SK-N-SH (cell line): ENCODE data around the gene EXOSC2. TPM values are rescaled to one million over a fixed set of nuclear protein-coding genes. Genes with fewer than 3 reads are reported as not detected.

ENCODE experiments used
- CTCF ChIA-PET: fragments of 300-600, 350-600 bp; formaldehyde crosslinking; extraction: SDS; loops from one replicate; lab custom pipeline; 2021; lab: Yijun Ruan, JAX
- POLR2A ChIA-PET: fragments of 350-600 bp; sonication (Branson Sonifier 250); formaldehyde crosslinking; extraction: SDS; loops from one replicate; lab custom pipeline; 2020; ENCODE audit warnings: antibody characterized with exemption, inconsistent platforms; lab: Yijun Ruan, JAX
- DNase-seq: peaks from one replicate; pipeline ENCODE4 v3.0.0; 2012
- H2AFZ ChIP-seq: fragments of 200-600 bp; sonication (generic); 2 replicates; pipeline ENCODE4 v1.8.1; 2016; ENCODE audit warnings: antibody characterized with exemption, mild to moderate bottlenecking, low read depth
- H3F3A ChIP-seq: fragments of 200-600 bp; sonication (generic); replicated peaks from 2 replicates; pipeline ENCODE3; 2016; ENCODE audit warnings: antibody characterized with exemption, mild to moderate bottlenecking; ENCODE audit not compliant: insufficient read depth
- H3K27ac ChIP-seq, 2 experiments: fragments of 200-500 bp in 1 of 2; fragments of 200-600 bp in 1 of 2; sonication (Bioruptor generic) in 1 of 2; sonication (generic), shearing (Covaris generic) in 1 of 2; 2 replicates each; pipeline versions ENCODE4 v1.5.1 to v1.6.1; 2014 to 2016; ENCODE audit warnings: low read depth in 2 of 2, inconsistent platforms in 1 of 2, low read length in 1 of 2, mild to moderate bottlenecking in 1 of 2, mixed read lengths in 1 of 2
- H3K27me3 ChIP-seq: fragments of 200-600 bp; sonication (generic), shearing (Covaris generic); 2 replicates; pipeline ENCODE4 v1.6.1; 2016; ENCODE audit warnings: mixed run types; ENCODE audit not compliant: insufficient read depth
- H3K36me3 ChIP-seq, 2 experiments: fragments of 200-500 bp in 1 of 2; fragments of 200-600 bp in 1 of 2; sonication (Bioruptor generic) in 1 of 2; sonication (generic) in 1 of 2; replicated peaks in 1 of 2; 2 replicates each; pipeline versions ENCODE3 to v1.5.1; 2014 to 2016; ENCODE audit warnings: low read length in 1 of 2, mild to moderate bottlenecking in 1 of 2; ENCODE audit not compliant: insufficient read depth in 2 of 2, control insufficient read depth in 1 of 2
- H3K4me1 ChIP-seq, 2 experiments: fragments of 200-500 bp in 1 of 2; fragments of 200-600 bp in 1 of 2; sonication (Bioruptor generic) in 1 of 2; sonication (generic), shearing (Covaris generic) in 1 of 2; 2 replicates each; pipeline versions ENCODE4 v1.5.1 to v1.6.1; 2014 to 2016; ENCODE audit warnings: low read depth in 1 of 2, low read length in 1 of 2, mixed run types in 1 of 2; ENCODE audit not compliant: insufficient read depth in 2 of 2, control insufficient read depth in 1 of 2
- H3K4me2 ChIP-seq: fragments of 200-600 bp; sonication (generic), shearing (Covaris generic); 2 replicates; pipeline ENCODE4 v1.6.1; 2017; ENCODE audit warnings: mixed run types
- H3K4me3 ChIP-seq, 2 experiments: fragments of 200-500 bp in 1 of 2; fragments of 200-600 bp in 1 of 2; sonication (Bioruptor generic) in 1 of 2; sonication (generic), shearing (Covaris generic) in 1 of 2; 2 replicates each; pipeline versions ENCODE4 v1.5.1 to v1.8.1; 2014 to 2016; ENCODE audit warnings: low read depth in 2 of 2, inconsistent platforms in 1 of 2, low read length in 1 of 2, mild to moderate bottlenecking in 1 of 2, mixed read lengths in 1 of 2, moderate library complexity in 1 of 2
- H3K79me2 ChIP-seq: fragments of 200-600 bp; sonication (generic); 2 replicates; pipeline ENCODE4 v1.8.1; 2017; ENCODE audit warnings: mild to moderate bottlenecking; ENCODE audit not compliant: insufficient read depth
- H3K9ac ChIP-seq: fragments of 200-600 bp; sonication (generic); 2 replicates; pipeline ENCODE4 v1.6.1; 2017; ENCODE audit warnings: mixed run types
- H3K9me2 ChIP-seq: fragments of 200-600 bp; sonication (generic); 2 replicates; pipeline ENCODE4 v1.6.1; 2017; ENCODE audit warnings: mixed run types
- H3K9me3 ChIP-seq: fragments of 200-600 bp; sonication (generic); 2 replicates; pipeline ENCODE4 v1.6.1; 2017; ENCODE audit warnings: mixed run types, mild to moderate bottlenecking, moderate library complexity
- H4K20me1 ChIP-seq: fragments of 200-600 bp; sonication (generic); 2 replicates; pipeline ENCODE4 v1.6.1; 2017; ENCODE audit warnings: mild to moderate bottlenecking, mixed run types; ENCODE audit not compliant: insufficient read depth
- CHD2 ChIP-seq: fragments of 150-350 bp; IDR thresholded peaks from 2 replicates; pipeline ENCODE4 v1.6.1; 2018; ENCODE audit warnings: low read length; ENCODE audit not compliant: partially characterized antibody
- NFIC ChIP-seq: IDR thresholded peaks from 2 replicates; pipeline ENCODE4 v1.4.0; 2012; ENCODE audit warnings: borderline replicate concordance
- RXRA ChIP-seq: IDR thresholded peaks from 2 replicates; pipeline ENCODE4 v1.4.0; 2012; ENCODE audit warnings: low read depth, mild to moderate bottlenecking, borderline replicate concordance
- TEAD4 ChIP-seq: IDR thresholded peaks from 2 replicates; pipeline ENCODE4 v1.4.0; 2012; ENCODE audit warnings: mild to moderate bottlenecking, borderline replicate concordance; ENCODE audit not compliant: insufficient read depth
- USF1 ChIP-seq: IDR thresholded peaks from 2 replicates; pipeline ENCODE4 v1.4.0; 2012; ENCODE audit warnings: low read depth, borderline replicate concordance
- WGBS: methylation state at CpG from one replicate; pipeline ENCODE4 v1.1.6; 2017; ENCODE audit warnings: low lambda C conversion rate; 5-methylcytosine and 5-hydroxymethylcytosine counted together
- polyA plus RNA-seq, 3 experiments: library from polyadenylated mRNA; depleted of rRNA; stranded (reverse); fragments of >200 nt; gene quantifications; 2 replicates each; pipeline ENCODE4 v1.2.3, GENCODE V29; 2012
- TF ChIP-seq, protein P1 (sequence below): fragments of 200-600 bp; sonication (generic); IDR thresholded peaks from 2 replicates; pipeline ENCODE4 v1.6.1; 2017; ENCODE audit warnings: antibody characterized with exemption, mild to moderate bottlenecking, moderate library complexity
- TF ChIP-seq, protein P2 (sequence below): IDR thresholded peaks from 2 replicates; pipeline ENCODE4 v1.4.0; 2012; ENCODE audit warnings: low read depth
- TF ChIP-seq, protein P3 (sequence below): fragments of 150-350 bp; IDR thresholded peaks from 2 replicates; pipeline ENCODE4 v1.6.1; 2017; ENCODE audit warnings: antibody characterized with exemption, low read length, low read depth, borderline replicate concordance

EXOSC2 gene
- polyA plus RNA-seq, 1 of the 3 experiments (the other 2 are of a cell fraction) = 28.7 TPM

DNA sequence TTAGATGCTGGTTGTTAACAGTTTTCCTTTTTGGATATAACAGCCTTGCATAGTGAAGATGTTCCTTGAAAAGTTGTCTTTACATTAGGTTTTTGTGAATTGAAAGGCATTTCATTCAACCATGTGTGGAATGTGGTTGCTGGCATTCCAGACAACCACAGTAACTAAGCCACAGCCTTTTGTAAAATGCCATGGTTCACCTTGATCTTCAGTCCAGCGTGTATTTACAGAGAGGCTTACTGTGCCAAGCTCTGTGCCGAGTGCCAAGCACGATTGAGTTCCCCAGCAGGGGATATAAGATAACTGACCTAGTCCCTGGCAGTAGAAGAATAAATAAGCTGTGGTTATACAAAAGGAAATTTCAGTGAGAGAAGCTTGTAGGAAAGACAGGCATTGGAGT is 4.9 kb downstream of the EXOSC2 start:
- ChIA-PET CTCF (interaction anchor here (1.0 to 10.5 kb wide), 5 partner anchors 10 to 348 kb away, joined by 3 to 58 read pairs (median 5); no protein-coding TSS in a partner anchor), POLR2A (no interaction called here)
- peaks cover 4% of the 10 kb centered on the region for H4K20me1 ChIP-seq
- H3K27me3 ChIP-seq = no peaks in the 10 kb centered on the region
- H3K4me2 ChIP-seq = 0 out of 2 replicates have a peak overlapping the region, but pooled peaks have one; percentile 9
- no peaks in the 10 kb centered on the region for H3K9me2 ChIP-seq
- TF ChIP-seq NFIC (no peak), CHD2 (no peak), TEAD4 (0 out of 2 replicates have a peak, but pooled peaks have one; percentile 13)
- TF ChIP-seq, protein P1, sequence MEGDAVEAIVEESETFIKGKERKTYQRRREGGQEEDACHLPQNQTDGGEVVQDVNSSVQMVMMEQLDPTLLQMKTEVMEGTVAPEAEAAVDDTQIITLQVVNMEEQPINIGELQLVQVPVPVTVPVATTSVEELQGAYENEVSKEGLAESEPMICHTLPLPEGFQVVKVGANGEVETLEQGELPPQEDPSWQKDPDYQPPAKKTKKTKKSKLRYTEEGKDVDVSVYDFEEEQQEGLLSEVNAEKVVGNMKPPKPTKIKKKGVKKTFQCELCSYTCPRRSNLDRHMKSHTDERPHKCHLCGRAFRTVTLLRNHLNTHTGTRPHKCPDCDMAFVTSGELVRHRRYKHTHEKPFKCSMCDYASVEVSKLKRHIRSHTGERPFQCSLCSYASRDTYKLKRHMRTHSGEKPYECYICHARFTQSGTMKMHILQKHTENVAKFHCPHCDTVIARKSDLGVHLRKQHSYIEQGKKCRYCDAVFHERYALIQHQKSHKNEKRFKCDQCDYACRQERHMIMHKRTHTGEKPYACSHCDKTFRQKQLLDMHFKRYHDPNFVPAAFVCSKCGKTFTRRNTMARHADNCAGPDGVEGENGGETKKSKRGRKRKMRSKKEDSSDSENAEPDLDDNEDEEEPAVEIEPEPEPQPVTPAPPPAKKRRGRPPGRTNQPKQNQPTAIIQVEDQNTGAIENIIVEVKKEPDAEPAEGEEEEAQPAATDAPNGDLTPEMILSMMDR = no peak
- TF ChIP-seq, all 33 proteins: peak for 1
- no peak for DNase-seq
- Histone ChIP-seq H3K79me2 (peaks cover 48% of the 10 kb centered on the region), H3F3A (peaks cover 12% of the 10 kb centered on the region), H3K9ac (no peak overlapping the region), H3K4me1 (peaks cover 0 to 18% of the 10 kb centered on the region in 2 experiments; a peak in 2 of 4 replicates), H3K9me3 (no peaks in the 10 kb centered on the region), H3K4me3 (no peak overlapping the region), H3K36me3 (peaks cover 29 to 44% of the 10 kb centered on the region in 2 experiments), H2AFZ (no peak overlapping the region), H3K27ac (peak overlapping the region in 1 of 2 experiments; percentile 24; a peak in 1 of 4 replicates)
- 79% methylated on average over 3 of the region's 3 CpGs for WGBS

DNA sequence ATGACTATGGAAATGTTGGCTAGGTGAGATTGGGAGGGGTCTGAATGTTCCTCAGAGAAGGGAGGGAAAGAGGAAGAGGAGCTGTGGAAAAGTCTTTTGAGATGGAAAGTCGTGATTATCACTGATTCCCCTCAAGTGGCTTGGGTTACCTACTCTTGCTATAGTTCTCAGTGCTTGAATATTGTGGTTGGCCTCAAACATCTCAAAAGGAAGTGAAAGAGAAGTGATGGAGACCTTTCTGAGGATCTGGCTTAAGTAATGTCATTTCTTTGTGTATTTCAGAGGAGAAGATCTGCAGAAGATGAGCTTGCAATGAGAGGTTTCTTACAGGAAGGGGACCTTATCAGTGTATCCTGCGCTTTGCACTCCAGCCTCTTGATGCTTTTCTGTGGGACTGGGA is 5.5 kb downstream of the EXOSC2 start:
- H2AFZ ChIP-seq = no peak overlapping the region
- no peak overlapping the region for H3K4me2 ChIP-seq
- H3K36me3 ChIP-seq = peaks cover 32 to 48% of the 10 kb centered on the region in 2 experiments
- H3K27ac ChIP-seq = no peak overlapping the region
- H3K9ac ChIP-seq = no peak overlapping the region
- TF ChIP-seq, protein P2, sequence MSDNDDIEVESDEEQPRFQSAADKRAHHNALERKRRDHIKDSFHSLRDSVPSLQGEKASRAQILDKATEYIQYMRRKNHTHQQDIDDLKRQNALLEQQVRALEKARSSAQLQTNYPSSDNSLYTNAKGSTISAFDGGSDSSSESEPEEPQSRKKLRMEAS = no peak
- TF ChIP-seq, protein P3, sequence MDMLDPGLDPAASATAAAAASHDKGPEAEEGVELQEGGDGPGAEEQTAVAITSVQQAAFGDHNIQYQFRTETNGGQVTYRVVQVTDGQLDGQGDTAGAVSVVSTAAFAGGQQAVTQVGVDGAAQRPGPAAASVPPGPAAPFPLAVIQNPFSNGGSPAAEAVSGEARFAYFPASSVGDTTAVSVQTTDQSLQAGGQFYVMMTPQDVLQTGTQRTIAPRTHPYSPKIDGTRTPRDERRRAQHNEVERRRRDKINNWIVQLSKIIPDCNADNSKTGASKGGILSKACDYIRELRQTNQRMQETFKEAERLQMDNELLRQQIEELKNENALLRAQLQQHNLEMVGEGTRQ = no peak
- no peak for TF ChIP-seq RXRA
- TF ChIP-seq USF1 = no peak
- peaks cover 4% of the 10 kb centered on the region for H4K20me1 ChIP-seq
- H3K79me2 ChIP-seq = peaks cover 44% of the 10 kb centered on the region
- no peak overlapping the region for H3K4me3 ChIP-seq
- H3K4me1 ChIP-seq = peaks cover 0 to 18% of the 10 kb centered on the region in 2 experiments; a peak in 2 of 4 replicates
- ChIA-PET CTCF (interaction anchor here (1.1 to 10.5 kb wide), 6 partner anchors 9 to 347 kb away, joined by 3 to 58 read pairs (median 4); no protein-coding TSS in a partner anchor), POLR2A (no interaction called here)
- WGBS = 100% methylated on average over 2 of the region's 2 CpGs
- no peak for DNase-seq
- H3K9me3 ChIP-seq = no peaks in the 10 kb centered on the region
- H3K27me3 ChIP-seq = no peaks in the 10 kb centered on the region
- no peaks in the 10 kb centered on the region for H3K9me2 ChIP-seq
- H3F3A ChIP-seq = peaks cover 12% of the 10 kb centered on the region
